Ovary (tissue), 9 donors: ENCODE data around the gene OR13A1. TPM values are rescaled to one million over a fixed set of nuclear protein-coding genes. Genes with fewer than 3 reads are reported as not detected.
"Not testable (repeated sequence)": the region's sequence is repeated elsewhere in the genome, so short reads cannot be mapped to it uniquely, and the experiment has no call there.

ENCODE experiments used
- DNase-seq, 5 donors: peaks; one replicate each; pipeline ENCODE4 v3.0.0-alpha.2; 2019 to 2020
- H3K27ac ChIP-seq, 2 donors: fragments of 200-600 bp; one replicate each; pipeline versions ENCODE4 v1.5.1 to v1.8.0; 2019 to 2022
- H3K27me3 ChIP-seq: fragments of 200-600 bp; one replicate; pipeline ENCODE4 v1.8.0; 2022
- H3K36me3 ChIP-seq: fragments of 200-600 bp; sonication (generic); one replicate; pipeline ENCODE4 v1.5.1; 2019
- H3K4me1 ChIP-seq: one replicate; pipeline ENCODE4 v1.8.1; 2013; ENCODE audit warnings: mild to moderate bottlenecking, moderate library complexity; ENCODE audit not compliant: insufficient read depth
- H3K4me3 ChIP-seq: fragments of 200-600 bp; sonication (generic); one replicate; pipeline ENCODE4 v1.5.1; 2017
- H3K9me3 ChIP-seq, 2 donors: fragments of 200-600 bp in 1 of 2; sonication (generic) in 1 of 2; one replicate each; pipeline versions ENCODE4 v1.5.1 to v1.8.1; 2013 to 2019; ENCODE audit warnings: mild to moderate bottlenecking in 1 of 2, moderate library complexity in 1 of 2
- CTCF ChIP-seq, 3 donors: fragments of 450-650 bp in 2 of 3; fragments of 200-600 bp in 1 of 3; IDR thresholded peaks; one replicate each; pipeline versions ENCODE4 v1.5.1 to v1.8.0; 2016 to 2022; ENCODE audit warnings: antibody characterized with exemption in 3 of 3, mild to moderate bottlenecking in 1 of 3
- EP300 ChIP-seq: sonication (generic); formaldehyde crosslinking; IDR thresholded peaks from one replicate; pipeline ENCODE4 v1.6.1; 2017; ENCODE audit warnings: antibody characterized with exemption
- POLR2A ChIP-seq: fragments of 450-650 bp; IDR thresholded peaks from one replicate; pipeline ENCODE4 v1.6.1; 2017; ENCODE audit warnings: antibody characterized with exemption, mild to moderate bottlenecking, moderate library complexity
- WGBS, 3 donors: extraction: QIAGEN DNeasy Blood & Tissue Kit in 1 of 3; methylation state at CpG; one replicate each; pipeline versions ENCODE4 v1.1.5 to v1.1.7; 2013 to 2017; 5-methylcytosine and 5-hydroxymethylcytosine counted together
- intact Hi-C, 4 donors: fragments of 100-400 bp; cut with DNase I; formaldehyde crosslinking; loops; one replicate each; pipeline versions ENCODE4 v1.11.0 to v1.15.1; 2022 to 2023
- polyA plus RNA-seq, 2 donors: library from polyadenylated mRNA; stranded (reverse); fragments of 200-250 nt in 1 of 2; fragments of 350-450 nt in 1 of 2; fragmentation: Illumina TruSeq in 1 of 2; extraction: RNeasy Lipid Tissue Mini Kit (QIAGEN cat#74804) in 1 of 2; gene quantifications; one replicate each; pipeline ENCODE4 v1.2.3, GENCODE V29; 2013 to 2014
- total RNA-seq, 7 donors: library from RNA; depleted of rRNA in 2 of 7; stranded (reverse); fragments of >200 nt in 2 of 7; fragmentation: NEBNext Ultra II Directional in 3 of 7; extraction: Animal tissue kit (Norgen Biotek cat#: 25700) in 3 of 7; gene quantifications; one replicate each; pipeline versions ENCODE4 v1.1.0 to v1.2.4, GENCODE V29; 2016 to 2023
- donor health status: DM: no; HTN: no; CAD: no; lungs with moderate emphysema.
- donor health status: DM: no; HTN: no; CAD: no.
- donor health status: Bipolar disorder and iron deficiency.
- donor health status: DM: yes; HTN: yes; CAD: no.
- donor health status: DM: no; HTN: no; CAD: no.
- donor health status: DM: yes; HTN: yes; CAD: no.

The OR13A1 gene
- total and polyA plus RNA-seq, 9 donors, result 0.08 to 0.15 TPM; not detected in 7

GRCh38 chr10:45280113-45280760, 35.2 kb downstream of the OR13A1 start:
- TF ChIP-seq CTCF (IDR thresholded peaks at IDR 0.05) (no peak), POLR2A (no peak)
- H3K27ac ChIP-seq, result no peak overlapping the region
- no peaks in the 10 kb centered on the region for H3K9me3 ChIP-seq
- H3K27me3 ChIP-seq, result no peaks in the 10 kb centered on the region
- H3K4me1 ChIP-seq, result no peaks in the 10 kb centered on the region
- WGBS, 3 donors, result 3 to 14% (median 11%) methylated on average over 3 of the region's 3 CpGs
- intact Hi-C loops, result no loop called here
- DNase-seq, result no peak
- no peaks in the 10 kb centered on the region for H3K36me3 ChIP-seq
- H3K4me3 ChIP-seq, result no peak overlapping the region

GRCh38 chr10:45279682-45280081, 35.7 kb downstream of the OR13A1 start:
- Histone ChIP-seq H3K9me3 (no peaks in the 10 kb centered on the region), H3K27ac (no peak overlapping the region), H3K36me3 (no peaks in the 10 kb centered on the region), H3K4me1 (no peaks in the 10 kb centered on the region), H3K4me3 (no peak overlapping the region), H3K27me3 (no peaks in the 10 kb centered on the region)
- TF ChIP-seq EP300 (no peak), POLR2A (no peak)
- intact Hi-C loops, result no loop called here
- no peak for DNase-seq
- 25 to 41% (median 38%) methylated on average over 1 of the region's 1 CpG for WGBS, 3 donors

- no peak overlapping the region for H3K27ac ChIP-seq
- no peaks in the 10 kb centered on the region for H3K4me1 ChIP-seq
- H3K27me3 ChIP-seq, result no peaks in the 10 kb centered on the region
- DNase-seq, result no peak
- no peaks in the 10 kb centered on the region for H3K9me3 ChIP-seq
- WGBS, 3 donors, result 49 to 56% (median 51%) methylated on average over 6 of the region's 6 CpGs
- intact Hi-C loops, result no loop called here
- no peaks in the 10 kb centered on the region for H3K36me3 ChIP-seq
- no peak for TF ChIP-seq EP300
- TF ChIP-seq CTCF (IDR thresholded peaks at IDR 0.05), result no peak
- TF ChIP-seq POLR2A, result no peak
- no peak overlapping the region for H3K4me3 ChIP-seq
Observed at GRCh38 chr10:45278860-45279498, 36.4 kb downstream of the OR13A1 start.

DNA sequence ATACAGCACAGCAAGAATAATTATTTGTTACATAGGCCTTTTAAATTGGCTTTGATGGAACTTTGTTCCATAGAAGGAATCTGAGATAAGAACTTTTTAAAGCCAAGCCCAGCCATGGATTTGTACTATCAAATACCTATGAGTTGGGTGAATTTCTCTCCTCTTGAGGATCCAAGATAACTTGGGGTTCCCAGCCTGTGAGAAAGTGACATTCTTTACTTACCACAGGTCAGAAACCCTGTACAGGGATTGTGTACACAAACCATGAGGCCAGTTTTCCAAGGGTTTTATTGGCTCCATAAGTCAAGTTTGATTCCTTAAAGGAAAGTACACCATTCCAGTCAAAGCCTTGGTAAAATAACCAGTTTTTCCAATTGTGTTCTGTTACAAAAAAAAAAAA, 39.3 kb downstream of the OR13A1 start:
- H3K36me3 ChIP-seq, DNase-seq, H3K4me3 ChIP-seq, H3K27ac ChIP-seq, H3K4me1 ChIP-seq, H3K27me3 ChIP-seq, H3K9me3 ChIP-seq, intact Hi-C loops: not testable (repeated sequence)

- Histone ChIP-seq H3K27ac (no peak overlapping the region), H3K36me3 (no peaks in the 10 kb centered on the region), H3K4me1 (no peaks in the 10 kb centered on the region), H3K9me3 (no peaks in the 10 kb centered on the region), H3K27me3 (no peaks in the 10 kb centered on the region), H3K4me3 (no peak overlapping the region)
- no peak for TF ChIP-seq CTCF (IDR thresholded peaks at IDR 0.05)
- no peak for TF ChIP-seq POLR2A
- TF ChIP-seq EP300, result no peak
- WGBS, 3 donors, result 82 to 92% (median 88%) methylated on average over 1 of the region's 1 CpG
- intact Hi-C loops, result no loop called here
- no peak for DNase-seq
Observed at GRCh38 chr10:45274364-45274763, 41.0 kb downstream of the OR13A1 start.

- H3K36me3 ChIP-seq, H3K27ac ChIP-seq, H3K27me3 ChIP-seq, H3K4me3 ChIP-seq, H3K9me3 ChIP-seq, intact Hi-C loops, H3K4me1 ChIP-seq, DNase-seq: not testable (repeated sequence)
- 73 to 77% (median 76%) methylated on average over 2 of the region's 2 CpGs for WGBS, 3 donors
Observed at GRCh38 chr10:45267777-45268176, 47.6 kb downstream of the OR13A1 start.
